Measurements from ENCODE around the gene INPP5B.
A peak's percentile ranks its signal among the peaks of the same experiment; 100 is the strongest.

The INPP5B gene

DNA sequence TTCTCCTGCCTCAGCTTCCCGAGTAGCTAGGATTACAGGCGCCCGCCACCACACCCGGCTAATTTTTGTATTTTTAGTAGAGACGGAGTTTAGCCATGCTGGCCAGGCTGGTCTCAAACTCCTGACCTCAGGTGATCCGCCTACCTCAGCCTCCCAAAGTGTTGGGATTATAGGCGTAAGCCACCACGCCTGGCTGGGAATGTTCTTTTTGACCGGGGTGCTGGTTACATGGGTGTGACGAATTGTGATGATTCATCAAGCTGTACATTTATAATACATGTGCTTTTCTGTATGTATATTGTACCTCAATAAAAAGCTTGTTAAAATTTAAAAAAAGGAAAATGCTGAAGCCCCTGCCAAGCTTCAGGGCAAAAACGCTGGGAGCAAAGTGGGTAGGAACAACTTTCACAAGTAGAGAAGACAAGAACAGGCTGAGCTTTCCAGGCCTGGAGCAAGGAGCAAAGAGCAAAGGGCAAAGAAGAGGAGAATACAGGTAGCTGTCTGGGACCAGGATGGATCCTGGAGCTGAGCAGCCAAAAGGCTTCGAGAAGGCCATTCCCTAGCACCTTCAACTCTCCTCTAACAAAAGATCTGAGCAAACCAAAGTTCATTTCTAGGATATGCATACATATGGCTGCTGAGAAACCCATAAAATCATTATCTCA, 118.3 kb downstream of the INPP5B start:
- DNase-seq, result no peak

DNA sequence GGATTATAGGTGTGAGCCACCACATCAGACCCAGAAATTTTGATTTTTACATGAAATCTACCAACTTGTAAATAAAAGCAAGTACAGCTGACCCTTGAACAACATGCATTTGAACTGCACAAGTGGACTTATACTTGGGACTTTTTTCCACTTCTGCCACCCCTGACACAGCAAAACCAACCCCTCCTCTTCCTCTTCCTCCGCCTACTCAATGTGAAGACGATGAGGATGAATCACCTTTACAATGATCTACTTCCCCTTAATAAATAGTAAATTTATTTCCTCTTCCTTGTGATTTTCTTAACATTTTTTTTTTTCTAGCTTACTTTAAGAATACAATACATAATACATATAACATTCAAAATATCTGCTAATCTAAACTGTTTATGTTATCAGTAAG, 121.3 kb downstream of the INPP5B start:
- no peak for DNase-seq

- no peak for DNase-seq
These were observed 122.9 kb downstream of the INPP5B start for GRCh38 chr1:37824001-37824400.

- no peak for DNase-seq
These were observed 123.7 kb downstream of the INPP5B start for GRCh38 chr1:37822906-37823815.

DNA sequence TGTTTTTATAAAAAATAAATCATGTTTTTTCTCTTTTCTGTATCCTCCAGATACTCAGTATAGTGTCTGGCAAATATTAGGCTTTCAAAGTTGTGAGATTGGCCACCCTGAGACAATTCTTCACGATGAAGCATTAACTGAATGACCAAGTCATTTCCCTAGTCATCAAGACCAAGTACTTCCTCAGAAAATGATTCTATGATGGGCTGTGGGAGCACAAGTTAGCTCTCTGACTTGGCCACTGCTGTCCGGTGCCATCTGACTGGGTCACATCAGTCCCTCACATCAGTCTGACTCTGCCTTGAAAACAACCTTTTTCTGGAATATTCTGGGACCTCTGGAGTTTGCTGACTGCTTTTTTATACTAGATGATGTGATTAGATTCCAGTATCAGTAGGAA, 125.4 kb downstream of the INPP5B start:
- no peak for DNase-seq

- no peak for DNase-seq
These were observed 129.4 kb downstream of the INPP5B start for GRCh38 chr1:37817481-37817880.

DNA sequence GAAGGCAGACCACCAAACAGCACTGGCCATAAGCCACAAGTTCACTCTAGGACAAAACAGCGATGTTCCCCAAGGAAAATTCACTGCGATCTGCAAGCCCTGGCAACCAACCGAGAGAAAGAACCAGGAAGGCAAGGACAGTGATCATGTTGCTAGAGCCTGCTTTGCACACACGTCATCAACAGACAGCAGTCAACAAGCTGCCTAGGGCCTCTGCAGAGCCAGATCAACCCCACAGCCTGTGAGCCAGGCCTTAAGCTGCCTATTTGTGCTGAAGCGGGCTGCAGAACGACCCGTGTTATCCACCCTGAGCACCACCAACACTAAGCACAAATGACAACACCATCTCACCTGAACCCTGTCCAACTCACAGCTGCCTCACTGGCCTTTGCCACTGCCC, 132.6 kb downstream of the INPP5B start:
- DNase-seq, result no peak

GRCh38 chr1:37813529-37814145, 133.2 kb downstream of the INPP5B start:
- DNase-seq, result no peak

GRCh38 chr1:37811027-37811655, 135.7 kb downstream of the INPP5B start:
- DNase-seq, result peak; percentile 85
